GM19043 (cell line): ENCODE measurements around the gene TRIM21.
"Not testable (repeated sequence)": the region's sequence is repeated elsewhere in the genome, so short reads cannot be mapped to it uniquely, and the experiment has no call there.

Experiments
- ATAC-seq: cut with Tn5 transposase; IDR thresholded peaks from one replicate; pipeline ENCODE4 v1.9.1; 2021; ENCODE audit warnings: low read depth; ENCODE audit not compliant: unreplicated experiment

The TRIM21 gene

GRCh38 chr11:4393209-4393857 is at the start of gene TRIM21:
TRIM21 (minus strand) TSS chr11:4393702; CDS start chr11:4390409, 3,293 bp downstream.
- peak; percentile 98 for ATAC-seq

GRCh38 chr11:4441515-4441914 is 48.0 kb upstream of the TRIM21 start:
- ATAC-seq: no peak

DNA sequence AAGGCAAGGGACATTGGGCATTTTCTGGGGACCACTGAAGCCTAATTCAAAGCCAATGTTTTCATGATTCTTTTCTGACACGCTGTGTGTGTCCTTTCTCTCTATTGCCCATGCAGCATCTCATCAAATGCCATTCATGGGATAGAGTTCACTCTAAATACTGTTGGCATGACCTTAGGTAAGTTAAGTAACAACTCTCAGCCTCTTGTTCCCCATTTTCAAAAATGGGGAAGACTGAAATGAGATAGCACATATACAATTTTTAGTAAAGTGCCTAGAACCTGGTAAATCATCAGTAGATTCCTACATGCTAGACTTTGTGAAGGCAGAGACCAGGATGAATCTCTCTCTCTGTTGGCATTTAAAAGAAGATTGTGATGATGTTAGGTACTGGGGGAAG is 42.9 kb upstream of the TRIM21 start:
- no peak for ATAC-seq

DNA sequence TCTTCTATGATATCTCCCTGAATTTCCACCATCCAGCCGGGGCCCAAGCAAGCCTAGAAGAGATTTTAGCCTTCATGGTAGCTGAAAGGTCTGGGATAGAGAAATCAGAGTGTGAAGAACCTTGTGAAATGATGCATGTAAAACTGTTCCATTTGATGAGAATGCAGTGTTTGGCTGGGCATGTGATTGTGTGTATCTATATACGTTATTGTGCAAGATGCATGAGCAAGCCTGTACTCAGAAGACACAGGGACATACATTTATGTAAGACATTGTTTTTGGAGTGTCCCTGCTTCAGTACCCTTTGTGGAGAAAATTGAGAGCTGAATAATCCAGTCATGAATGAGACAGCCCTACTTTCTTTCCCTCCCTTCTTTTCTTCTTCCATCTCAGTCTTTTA is 40.4 kb upstream of the TRIM21 start:
- no peak for ATAC-seq

- no peak for ATAC-seq
Measured at GRCh38 chr11:4430051-4430450, 36.5 kb upstream of the TRIM21 start.

- ATAC-seq: no peak
Measured at GRCh38 chr11:4418403-4418802, 24.9 kb upstream of the TRIM21 start.

GRCh38 chr11:4416816-4417215 is 23.3 kb upstream of the TRIM21 start:
- no peak for ATAC-seq

DNA sequence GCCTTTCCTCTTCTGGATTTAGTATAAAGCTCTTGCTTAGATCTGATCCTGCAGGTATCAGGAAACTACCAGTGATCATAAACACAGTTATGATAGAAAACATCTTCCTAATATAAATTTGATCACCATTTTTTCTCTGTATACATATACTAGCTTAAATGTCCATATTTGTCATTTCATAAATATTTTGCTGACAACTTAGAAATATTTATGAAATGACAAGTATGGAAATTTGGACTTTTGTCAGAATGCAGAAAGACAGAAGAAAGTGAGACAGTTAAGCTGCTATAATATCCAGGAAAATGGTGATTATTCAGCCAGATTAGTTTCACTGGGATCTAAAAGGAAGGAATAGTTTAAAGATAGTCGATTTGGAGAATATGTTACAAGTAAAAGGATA is 22.8 kb upstream of the TRIM21 start:
- no peak for ATAC-seq

GRCh38 chr11:4406206-4406605 is 12.7 kb upstream of the TRIM21 start:
- ATAC-seq: not testable (repeated sequence)

GRCh38 chr11:4393858-4394223 is 339 bp upstream of the TRIM21 start:
- peak; percentile 15 for ATAC-seq

- no peak for ATAC-seq
Measured at GRCh38 chr11:4388221-4388620, 5.3 kb downstream of the TRIM21 start.

DNA sequence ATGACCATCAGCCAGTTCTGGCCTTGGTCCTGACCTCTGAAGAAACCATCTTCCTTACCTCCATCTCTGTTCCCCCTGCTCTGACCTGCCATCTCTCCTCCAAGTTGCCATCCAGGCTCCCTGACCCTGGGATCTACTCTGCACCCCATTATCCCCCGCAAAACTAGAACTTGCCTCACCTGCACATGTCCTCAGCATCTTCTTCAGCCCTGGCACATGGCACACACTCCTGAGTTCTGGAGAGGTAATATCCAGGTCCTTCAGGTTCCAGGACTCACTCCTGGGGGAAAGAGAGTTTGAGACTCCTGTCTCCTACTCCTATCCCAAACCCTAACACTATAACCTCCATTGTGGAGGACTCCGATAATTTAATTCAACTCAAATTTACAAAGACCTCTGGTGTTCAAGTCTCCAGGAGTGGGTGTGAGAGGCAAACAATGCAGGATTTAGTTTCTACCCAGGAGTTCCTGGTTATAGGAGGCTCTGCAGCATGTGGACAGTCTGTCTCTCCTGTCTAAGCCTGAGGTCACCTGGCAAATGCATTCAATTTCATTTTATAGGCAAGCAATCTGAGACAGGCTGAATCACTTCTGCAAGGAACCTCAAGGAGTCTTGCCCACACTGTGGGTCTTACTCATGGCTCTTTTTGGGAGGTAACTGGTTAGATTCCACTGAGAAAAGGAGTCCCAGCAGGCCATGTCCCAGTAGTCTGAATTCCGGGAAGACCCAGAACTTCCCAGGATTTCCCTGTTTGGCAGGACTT is 7.3 kb downstream of the TRIM21 start:
- no peak for ATAC-seq

GRCh38 chr11:4381901-4382300 is 11.6 kb downstream of the TRIM21 start:
- no peak for ATAC-seq

GRCh38 chr11:4375431-4376140 is 17.9 kb downstream of the TRIM21 start:
- no peak for ATAC-seq

DNA sequence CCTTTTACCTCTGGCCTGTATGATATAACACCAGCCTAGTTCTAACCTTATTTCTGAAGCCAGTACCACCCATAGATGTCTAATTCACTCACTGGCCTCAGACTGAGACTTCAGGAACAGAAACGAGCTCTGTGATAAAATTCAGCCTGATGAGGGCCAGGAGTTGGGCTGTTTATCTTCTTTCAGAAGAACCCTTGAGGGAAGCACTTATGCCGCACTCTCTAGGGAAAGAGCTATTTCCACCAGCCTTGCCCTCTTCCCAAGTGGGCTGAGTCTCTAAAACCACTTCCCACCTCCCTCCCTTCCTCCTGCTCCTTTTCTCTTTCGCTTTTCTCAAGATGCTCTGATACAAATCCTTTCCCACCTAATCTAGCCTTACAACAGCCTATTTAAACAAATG is 23.3 kb downstream of the TRIM21 start:
- no peak for ATAC-seq

GRCh38 chr11:4368286-4368685 is 25.2 kb downstream of the TRIM21 start, which contains the start of gene OR52B4:
OR52B4 (minus strand) TSS chr11:4368386; CDS start chr11:4368295, 91 bp downstream.
- ATAC-seq: no peak

GRCh38 chr11:4348142-4348541 is 45.4 kb downstream of the TRIM21 start:
- not testable (repeated sequence) for ATAC-seq

GRCh38 chr11:4345366-4345765 is 48.1 kb downstream of the TRIM21 start:
- ATAC-seq: not testable (repeated sequence)
